Body of pancreas (tissue), 4 donors: ENCODE measurements around the gene SLC25A2.

Experiments
- POLR2A ChIP-seq, 3 donors: fragments of 450-650 bp; IDR thresholded peaks; one replicate each; pipeline ENCODE4 v1.6.1; 2016; ENCODE audit warnings: antibody characterized with exemption in 3 of 3, mild to moderate bottlenecking in 2 of 3
- TF ChIP-seq, protein P1 (sequence below), 7 experiments: fragments of 450-650 bp in 4 of 7; fragments of 200-600 bp in 3 of 7; sonication (generic) in 3 of 7; IDR thresholded peaks; one replicate each; pipeline ENCODE4 v1.5.1; 2016 to 2019; ENCODE audit warnings: antibody characterized with exemption in 7 of 7

DNA sequence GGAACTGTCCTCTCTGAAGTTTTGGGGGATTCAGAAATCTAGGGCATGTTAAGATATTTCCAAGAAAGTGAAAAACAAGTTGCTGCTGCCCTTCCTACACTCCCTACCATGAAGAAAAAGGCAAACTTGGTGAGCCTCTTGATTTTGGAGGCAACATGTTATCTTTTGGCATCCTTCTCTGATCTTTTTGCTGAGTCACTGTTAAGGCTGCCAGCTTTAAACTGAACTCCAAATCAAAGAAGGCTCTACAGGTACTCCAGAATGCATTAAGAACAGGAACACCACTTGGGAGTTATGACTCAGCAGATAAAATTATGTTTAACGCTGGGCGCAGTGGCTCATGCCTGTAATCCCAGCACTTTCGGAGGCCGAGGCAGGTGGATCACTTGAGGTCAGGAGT is 34.7 kb downstream of the SLC25A2 start:
- TF ChIP-seq, protein P1, sequence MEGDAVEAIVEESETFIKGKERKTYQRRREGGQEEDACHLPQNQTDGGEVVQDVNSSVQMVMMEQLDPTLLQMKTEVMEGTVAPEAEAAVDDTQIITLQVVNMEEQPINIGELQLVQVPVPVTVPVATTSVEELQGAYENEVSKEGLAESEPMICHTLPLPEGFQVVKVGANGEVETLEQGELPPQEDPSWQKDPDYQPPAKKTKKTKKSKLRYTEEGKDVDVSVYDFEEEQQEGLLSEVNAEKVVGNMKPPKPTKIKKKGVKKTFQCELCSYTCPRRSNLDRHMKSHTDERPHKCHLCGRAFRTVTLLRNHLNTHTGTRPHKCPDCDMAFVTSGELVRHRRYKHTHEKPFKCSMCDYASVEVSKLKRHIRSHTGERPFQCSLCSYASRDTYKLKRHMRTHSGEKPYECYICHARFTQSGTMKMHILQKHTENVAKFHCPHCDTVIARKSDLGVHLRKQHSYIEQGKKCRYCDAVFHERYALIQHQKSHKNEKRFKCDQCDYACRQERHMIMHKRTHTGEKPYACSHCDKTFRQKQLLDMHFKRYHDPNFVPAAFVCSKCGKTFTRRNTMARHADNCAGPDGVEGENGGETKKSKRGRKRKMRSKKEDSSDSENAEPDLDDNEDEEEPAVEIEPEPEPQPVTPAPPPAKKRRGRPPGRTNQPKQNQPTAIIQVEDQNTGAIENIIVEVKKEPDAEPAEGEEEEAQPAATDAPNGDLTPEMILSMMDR (IDR thresholded peaks at IDR 0.05), result no peak
- no peak for TF ChIP-seq POLR2A (IDR thresholded peaks at IDR 0.05)
